K562 (cell line): ENCODE measurements around the gene MAD2L1BP. TPM values are rescaled to one million over a fixed set of nuclear protein-coding genes. Genes with fewer than 3 reads are reported as not detected.

Experiments used
- ADNP ChIP-seq: fragments of 200-800 bp; sonication (Bioruptor generic); IDR thresholded peaks from 2 replicates; pipeline ENCODE4 v1.6.1; 2016; ENCODE audit warnings: missing genetic modification characterization, missing compliant biosample characterization
- BCL6 ChIP-seq: fragments of 250-450 bp; sonication (Bioruptor Pico); IDR thresholded peaks from 2 replicates; pipeline ENCODE4 v1.4.0; 2020
- GMEB1 ChIP-seq: fragments of 250-450 bp; sonication (Bioruptor Pico); IDR thresholded peaks from 2 replicates; pipeline ENCODE4 v1.4.0; 2020; ENCODE audit warnings: mild to moderate bottlenecking
- GTF2A2 ChIP-seq: IDR thresholded peaks from 2 replicates; pipeline ENCODE4 v1.6.1; 2016; ENCODE audit warnings: mild to moderate bottlenecking, missing genetic modification characterization, missing compliant biosample characterization
- GTF2F1 ChIP-seq: IDR thresholded peaks from 2 replicates; pipeline ENCODE4 v1.6.1; 2011; ENCODE audit warnings: low read depth, low read length, improper control_type of control experiment
- IFI16 ChIP-seq: fragments of 250-450 bp; sonication (Bioruptor Pico); IDR thresholded peaks from 2 replicates; pipeline ENCODE4 v2.1.2; 2022; ENCODE audit warnings: mild to moderate bottlenecking, inconsistent platforms
- IRF9 ChIP-seq: fragments of 450-650 bp; IDR thresholded peaks from 2 replicates; pipeline ENCODE4 v1.6.1; 2016; ENCODE audit warnings: missing biosample characterization, missing genetic modification characterization
- KAT8 ChIP-seq: fragments of 450-650 bp; IDR thresholded peaks from 2 replicates; pipeline ENCODE4 v1.6.1; 2016; ENCODE audit warnings: low read depth, mild to moderate bottlenecking
- KDM2B ChIP-seq: fragments of 250-450 bp; sonication (Bioruptor Pico); IDR thresholded peaks from 2 replicates; pipeline ENCODE4 v1.8.0; 2021; ENCODE audit warnings: mild to moderate bottlenecking, moderate library complexity
- MXI1 ChIP-seq: IDR thresholded peaks from 2 replicates; pipeline ENCODE4 v1.6.1; 2011; ENCODE audit warnings: low read depth, mild to moderate bottlenecking, improper control_type of control experiment, low read length
- MYNN ChIP-seq, 2 experiments: sonication (generic); formaldehyde crosslinking in 1 of 2; IDR thresholded peaks; 2 replicates each; pipeline versions ENCODE4 v1.5.0 to v1.6.1; 2016 to 2020; ENCODE audit warnings: antibody characterized with exemption in 1 of 2, missing genetic modification reagents in 1 of 2
- NCOA2 ChIP-seq, 2 experiments: fragments of 450-650 bp; IDR thresholded peaks; 2 replicates each; pipeline ENCODE4 v1.6.1; 2018; ENCODE audit warnings: mild to moderate bottlenecking in 2 of 2, moderate library complexity in 1 of 2; ENCODE audit not compliant: partially characterized antibody in 2 of 2
- NFIX ChIP-seq: fragments of 250-450 bp; sonication (Bioruptor Pico); IDR thresholded peaks from 2 replicates; pipeline ENCODE4 v1.4.0; 2020; ENCODE audit warnings: low read depth, mild to moderate bottlenecking, moderate library complexity
- NR0B1 ChIP-seq: fragments of 450-650 bp; IDR thresholded peaks from one replicate; pipeline ENCODE4 v1.6.1; 2018; ENCODE audit warnings: mild to moderate bottlenecking, moderate library complexity; ENCODE audit not compliant: partially characterized antibody
- NR2C2 ChIP-seq, 2 experiments: fragments of 200-800 bp in 1 of 2; sonication (Bioruptor generic) in 1 of 2; sonication (generic) in 1 of 2; formaldehyde crosslinking in 1 of 2; IDR thresholded peaks; 2 replicates each; pipeline versions ENCODE4 v1.6.1 to v1.8.0; 2016 to 2022; ENCODE audit warnings: mild to moderate bottlenecking in 1 of 2, missing compliant biosample characterization in 1 of 2, missing genetic modification characterization in 1 of 2, missing genetic modification reagents in 1 of 2
- RAD21 ChIP-seq, 2 experiments: fragments of 250-450 bp in 1 of 2; fragments of 450-650 bp in 1 of 2; sonication (Bioruptor Pico) in 1 of 2; formaldehyde crosslinking in 1 of 2; IDR thresholded peaks in 1 of 2; conservative IDR thresholded peaks in 1 of 2; 2 replicates each; pipeline versions ENCODE4 v1.4.0 to v1.8.0; 2020 to 2022; ENCODE audit warnings: mild to moderate bottlenecking in 2 of 2, moderate library complexity in 1 of 2
- SAP30 ChIP-seq: fragments of 200-600 bp; sonication (generic); IDR thresholded peaks from 2 replicates; pipeline ENCODE4 v1.6.1; 2012; ENCODE audit warnings: borderline replicate concordance, low read depth, mild to moderate bottlenecking, moderate library complexity, low read length, control low read depth, inconsistent platforms; ENCODE audit not compliant: insufficient read depth, poor library complexity, severe bottlenecking
- SMARCA5 ChIP-seq: fragments of 450-650 bp; IDR thresholded peaks from 2 replicates; pipeline ENCODE4 v1.6.1; 2016
- TCFL5 ChIP-seq: fragments of 250-450 bp; sonication (Bioruptor Pico); conservative IDR thresholded peaks from 2 replicates; pipeline ENCODE4 v1.6.1; 2021; ENCODE audit warnings: mild to moderate bottlenecking, moderate library complexity, matching md5 sums
- TFAM ChIP-seq: fragments of 250-450 bp; sonication (Bioruptor Pico); conservative IDR thresholded peaks from 2 replicates; pipeline ENCODE4 v1.5.0; 2021; ENCODE audit warnings: mild to moderate bottlenecking, moderate library complexity
- TRIM28 ChIP-seq: fragments of 450-650 bp; IDR thresholded peaks from 2 replicates; pipeline ENCODE4 v1.6.1; 2017
- ZC3H11A ChIP-seq: IDR thresholded peaks from 2 replicates; pipeline ENCODE4 v1.6.1; 2012; ENCODE audit warnings: low read depth, low read length, improper control_type of control experiment
- ZNF347 ChIP-seq: fragments of 450-650 bp; formaldehyde crosslinking; IDR thresholded peaks from 2 replicates; pipeline ENCODE4 v1.4.0; 2020; ENCODE audit warnings: low read depth, mild to moderate bottlenecking, moderate library complexity
- ZNF354B ChIP-seq: fragments of 250-450 bp; sonication (Bioruptor Pico); IDR thresholded peaks from 2 replicates; pipeline ENCODE4 v1.4.0; 2020
- ZNF668 ChIP-seq: fragments of 250-450 bp; sonication (Bioruptor Pico); IDR thresholded peaks from 2 replicates; pipeline ENCODE4 v1.8.0; 2022; ENCODE audit warnings: mild to moderate bottlenecking, inconsistent platforms
- polyA plus RNA-seq, 8 experiments: library from polyadenylated mRNA; depleted of rRNA in 4 of 8; stranded (reverse) in 5 of 8; unstranded in 3 of 8; fragments of >200 nt; fragmentation: Nextera tagmentation in 2 of 8; fragmentation: Illumina TruSeq in 1 of 8; extraction: Ambion mirVana in 2 of 8; extraction: Trizol in 1 of 8; gene quantifications; 2 replicates each; pipeline versions ENCODE4 v1.2.1 to v1.2.3, GENCODE V29; 2011 to 2014; ENCODE audit warnings: inconsistent platforms in 1 of 8, missing spikeins in 1 of 8
- total RNA-seq, 7 experiments: library from RNA; depleted of rRNA in 6 of 7; stranded (reverse); fragments of >200 nt in 6 of 7; fragmentation: Illumina TruSeq in 2 of 7; extraction: Trizol in 2 of 7; gene quantifications; 2 replicates each; pipeline versions ENCODE4 v1.2.1 to v1.2.3, GENCODE V29; 2011 to 2021; ENCODE audit warnings: low replicate concordance in 1 of 7

Gene MAD2L1BP
- total and polyA plus RNA-seq, 9 of the 15 experiments (the other 6 are each of a cell fraction or from before 2014, with no cell fraction given): 69.7 to 321 (median 111) TPM

- TF ChIP-seq IFI16 (CRISPR knock-in tag) (peak; percentile 77; the same call in 1 of the 2 replicates), RAD21 (CRISPR knock-in tag; conservative IDR thresholded peaks at IDR 0.05 in 1 of 2, IDR thresholded peaks at IDR 0.05 in 1 of 2) (peak in 1 of 2 experiments; percentile 33; a peak in 1 of 4 replicates), TRIM28 (peak; percentile 67), BCL6 (CRISPR knock-in tag) (0 out of 2 replicates have a peak, but pooled peaks have one; percentile 8), IRF9 (tag) (no peak), ZNF668 (peak; percentile 56; the same call in 1 of the 2 replicates), TCFL5 (CRISPR knock-in tag) (no peak), GTF2F1 (peak; percentile 80; the same call in 1 of the 2 replicates), ZNF354B (CRISPR knock-in tag) (0 out of 2 replicates have a peak, but pooled peaks have one; percentile 47), KAT8 (no peak), KDM2B (CRISPR knock-in tag) (no peak), GTF2A2 (no peak), SAP30 (no peak), SMARCA5 (no peak), NCOA2 (IDR thresholded peaks at IDR 0.05; ENCODE audit: partially characterized antibody in 2 of 2) (no peak), ADNP (tag) (no peak), ZC3H11A (no peak), MXI1 (no peak; the same call in 1 of the 2 replicates), NR0B1 (no peak), TFAM (CRISPR knock-in tag) (no peak), GMEB1 (CRISPR knock-in tag) (peak; percentile 43), NFIX (CRISPR knock-in tag) (no peak), MYNN (IDR thresholded peaks at IDR 0.05) (peak; percentile 96), MYNN (CRISPR knock-in tag; IDR thresholded peaks at IDR 0.05) (no peak), ZNF347 (no peak), NR2C2 (CRISPR knock-in tag; IDR thresholded peaks at IDR 0.05) (peak; percentile 55; the same call in 1 of the 2 replicates), NR2C2 (tag; IDR thresholded peaks at IDR 0.05) (no peak)
Observed at GRCh38 chr6:43630980-43631619, 4.5 kb upstream of the MAD2L1BP start (continued).
